ENCODE results near the gene MIB2.

MIB2 gene

GRCh38 chr1:1598051-1598719, 17.1 kb upstream of the MIB2 start:
- no peak for DNase-seq

GRCh38 chr1:1598720-1599029, 16.6 kb upstream of the MIB2 start:
- no peak for DNase-seq

- peak in 2 of 56 donors; percentile 2 to 22 for DNase-seq
Measured at GRCh38 chr1:1599030-1599934, 16.0 kb upstream of the MIB2 start.

GRCh38 chr1:1599935-1600860, 15.1 kb upstream of the MIB2 start, which contains the start of gene FNDC10:
Gene FNDC10 (minus strand): TSS chr1:1600135. CDS start chr1:1600015, 120 bp downstream.
- no peak for DNase-seq

GRCh38 chr1:1600861-1601563, 14.3 kb upstream of the MIB2 start:
- DNase-seq, result no peak

- DNase-seq, result no peak
Measured at GRCh38 chr1:1601564-1602303, 13.6 kb upstream of the MIB2 start.

GRCh38 chr1:1602304-1602967, 12.9 kb upstream of the MIB2 start:
- no peak for DNase-seq

GRCh38 chr1:1602968-1603506, 12.3 kb upstream of the MIB2 start:
- DNase-seq, result no peak

- no peak for DNase-seq
Measured at GRCh38 chr1:1603671-1604373, 11.5 kb upstream of the MIB2 start.

GRCh38 chr1:1604374-1605033, 10.8 kb upstream of the MIB2 start:
- DNase-seq, result no peak

- DNase-seq, result no peak
Measured at GRCh38 chr1:1605034-1605591, 10.2 kb upstream of the MIB2 start.

- no peak for DNase-seq
Measured at GRCh38 chr1:1605724-1606123, 9.6 kb upstream of the MIB2 start.

- no peak for DNase-seq
Measured at GRCh38 chr1:1606232-1606631, 9.1 kb upstream of the MIB2 start.

GRCh38 chr1:1609822-1610485, 5.3 kb upstream of the MIB2 start:
- DNase-seq, result no peak

- no peak for DNase-seq
Measured at GRCh38 chr1:1610796-1611195, 4.5 kb upstream of the MIB2 start.

GRCh38 chr1:1612104-1612400, 3.2 kb upstream of the MIB2 start:
- no peak for DNase-seq

GRCh38 chr1:1613509-1614082, 1.7 kb upstream of the MIB2 start:
- DNase-seq, result no peak

All from nucleus accumbens (tissue), 56 donors.